ENCODE data around the gene NCKAP5.

Gene NCKAP5

DNA sequence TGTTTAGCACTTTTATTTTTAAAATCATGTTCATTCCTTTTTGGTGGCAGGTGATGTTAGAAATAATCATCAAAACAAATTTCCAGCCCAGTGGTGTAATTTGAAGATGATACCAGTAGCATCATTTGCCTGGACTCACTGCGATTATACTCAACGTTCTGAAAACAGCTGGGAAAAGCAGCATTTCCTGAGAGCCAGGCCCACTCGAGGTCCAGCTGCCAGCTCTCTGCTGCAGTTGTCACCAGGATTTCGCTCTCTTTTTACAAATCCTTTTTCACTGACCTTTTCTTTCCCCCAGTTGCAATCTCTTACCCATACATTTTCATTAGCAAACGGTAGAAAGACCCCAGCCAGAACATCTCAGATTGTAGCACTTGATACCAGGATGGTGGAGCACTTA lies 787.6 kb downstream of the NCKAP5 start:
- no peak for DNase-seq

GRCh38 chr2:132779206-132779721 lies 789.0 kb downstream of the NCKAP5 start:
- DNase-seq = no peak

DNA sequence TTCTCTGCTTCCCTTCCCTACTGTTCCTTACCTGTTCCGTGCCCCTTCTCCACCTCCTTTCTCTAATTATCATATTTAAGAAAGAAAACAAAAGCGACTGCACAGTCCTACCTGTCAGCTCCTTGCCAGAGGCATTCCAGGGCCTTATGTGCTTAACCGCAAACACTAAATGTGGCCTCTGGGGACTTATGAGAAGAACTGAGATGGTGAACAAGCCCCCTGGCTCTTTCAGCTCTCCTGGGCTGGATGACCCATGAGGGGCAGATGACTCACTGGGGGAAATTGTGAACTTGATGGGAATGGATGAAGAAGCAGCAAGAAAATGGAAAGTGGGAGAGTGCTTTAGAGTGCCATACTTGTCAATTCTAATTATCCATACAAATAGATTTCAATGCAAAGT lies 792.0 kb downstream of the NCKAP5 start:
- no peak for DNase-seq

- DNase-seq = no peak
Observed at GRCh38 chr2:132774189-132774588, 794.1 kb downstream of the NCKAP5 start.

DNA sequence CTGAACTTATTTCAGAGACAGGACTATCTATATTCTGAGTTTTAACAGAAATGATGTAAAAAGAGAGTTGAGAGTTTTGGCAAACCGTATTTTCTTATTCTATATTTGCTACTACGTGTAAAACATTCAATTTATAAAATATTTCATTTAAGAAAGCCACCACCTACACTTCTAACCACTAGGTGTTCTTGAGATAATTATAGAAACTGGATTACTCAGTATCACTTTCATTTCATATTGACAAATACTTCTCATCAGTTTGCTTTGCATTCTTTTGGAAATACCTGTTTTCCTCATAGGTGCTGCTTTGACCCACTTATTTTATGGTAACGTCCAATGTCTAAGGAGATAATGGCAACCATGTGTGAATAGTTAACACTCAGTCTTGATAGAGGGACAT lies 794.9 kb downstream of the NCKAP5 start:
- DNase-seq = no peak

GRCh38 chr2:132772340-132772739 lies 795.9 kb downstream of the NCKAP5 start:
- no peak for DNase-seq

GRCh38 chr2:132766573-132766972 lies 801.7 kb downstream of the NCKAP5 start:
- no peak for DNase-seq

GRCh38 chr2:132761437-132761836 lies 806.8 kb downstream of the NCKAP5 start:
- no peak for DNase-seq

DNA sequence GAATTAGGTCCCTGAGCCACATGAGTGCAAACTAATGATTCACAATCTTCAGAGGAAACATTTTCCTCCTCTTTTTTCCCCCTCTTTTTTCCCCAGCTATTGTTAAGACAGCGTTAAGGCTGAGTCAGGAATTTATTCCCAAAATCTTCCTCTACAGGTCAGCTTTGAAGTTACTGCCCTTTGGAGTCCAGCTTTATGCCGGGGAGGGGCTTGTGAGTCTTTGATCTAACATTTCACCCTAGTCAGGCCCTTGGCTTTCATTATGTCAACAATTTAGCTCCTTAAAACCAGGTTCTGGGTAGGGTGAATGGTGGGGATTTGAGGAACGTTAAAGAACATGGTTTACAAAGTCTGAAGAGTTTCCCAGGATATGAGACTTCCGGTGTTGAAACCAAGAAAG lies 807.3 kb downstream of the NCKAP5 start:
- no peak for DNase-seq

DNA sequence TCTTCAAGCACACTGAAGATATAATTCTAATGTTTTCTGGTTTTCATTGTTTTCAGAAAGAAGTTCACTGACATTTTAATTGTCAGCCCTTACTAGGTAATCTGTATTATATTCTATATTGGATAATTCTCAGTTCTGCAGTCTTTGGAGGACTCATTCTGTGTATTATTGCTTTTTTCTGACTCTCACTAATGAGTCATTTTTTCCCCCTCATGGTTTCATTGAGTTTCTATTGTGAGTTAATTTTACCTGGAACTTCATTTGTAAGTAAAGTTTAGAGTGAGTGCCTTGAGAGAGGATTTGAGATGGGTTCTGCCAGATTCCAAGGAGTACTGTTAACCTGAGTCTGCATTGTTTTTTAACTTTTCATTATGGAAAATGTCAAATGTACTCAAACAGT lies 807.9 kb downstream of the NCKAP5 start:
- DNase-seq = no peak

DNA sequence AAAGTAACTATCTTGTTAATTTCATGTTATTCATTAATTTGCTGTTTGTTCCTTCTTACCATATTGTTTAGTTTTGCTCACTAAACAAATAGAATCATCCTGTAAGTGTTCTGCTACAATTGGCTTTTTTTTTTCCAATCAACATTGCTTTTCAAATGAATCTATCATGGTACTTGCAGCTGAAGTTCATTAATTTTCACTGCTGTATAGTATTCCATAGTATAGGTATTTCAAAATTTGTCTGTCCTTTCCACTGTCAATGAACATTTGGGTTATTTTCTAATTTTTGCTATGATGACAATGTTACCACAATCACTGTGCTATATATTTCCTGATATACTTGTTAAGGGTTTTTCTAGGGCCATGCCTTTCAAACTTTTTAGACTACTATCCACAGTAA lies 809.3 kb downstream of the NCKAP5 start:
- DNase-seq = no peak

DNA sequence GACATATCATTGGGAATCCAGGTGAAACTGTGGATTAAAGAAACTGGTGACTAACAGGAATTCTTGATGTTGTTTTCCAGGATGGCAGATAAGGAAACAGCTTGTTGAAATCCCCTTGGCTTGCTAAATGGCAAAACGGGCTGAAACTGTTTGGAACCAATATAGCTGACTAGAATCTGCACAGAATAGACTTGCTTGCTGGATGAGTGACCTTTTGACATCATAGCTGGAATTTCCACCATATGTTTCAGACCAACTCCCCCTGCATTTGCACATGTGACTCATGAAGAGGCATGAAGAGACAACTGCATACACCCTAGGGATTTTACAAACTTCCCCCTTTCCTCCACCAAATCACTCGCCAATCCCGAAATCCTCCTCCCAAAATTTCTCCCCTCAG lies 810.6 kb downstream of the NCKAP5 start:
- DNase-seq = no peak

DNA sequence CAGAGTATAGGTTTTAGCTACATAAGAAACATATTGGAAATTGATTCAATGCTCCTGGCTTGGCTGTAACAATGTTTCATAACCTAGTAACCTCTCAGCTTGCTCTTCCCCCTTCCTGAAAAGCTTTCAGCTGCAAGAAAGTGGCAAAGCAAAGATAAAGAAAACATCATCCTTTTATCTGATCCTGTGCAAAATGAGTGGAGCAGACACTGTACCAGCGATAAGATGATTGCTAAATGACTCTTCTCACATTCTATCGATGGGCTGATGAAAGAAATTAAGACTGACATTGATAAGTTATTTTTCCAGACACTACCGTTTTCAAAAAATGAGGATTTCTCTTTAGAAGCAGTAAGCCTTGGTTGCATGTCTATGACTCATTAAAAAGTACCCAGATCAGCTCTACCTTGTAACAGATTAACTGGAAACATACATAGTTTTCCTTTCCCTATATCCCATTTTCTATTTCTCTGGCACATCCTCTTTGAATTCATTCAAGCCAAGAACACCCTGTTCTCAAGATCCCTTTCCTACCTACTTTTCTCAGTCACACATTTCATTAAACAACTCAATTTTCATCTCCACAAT lies 811.2 kb downstream of the NCKAP5 start:
- no peak for DNase-seq

DNA sequence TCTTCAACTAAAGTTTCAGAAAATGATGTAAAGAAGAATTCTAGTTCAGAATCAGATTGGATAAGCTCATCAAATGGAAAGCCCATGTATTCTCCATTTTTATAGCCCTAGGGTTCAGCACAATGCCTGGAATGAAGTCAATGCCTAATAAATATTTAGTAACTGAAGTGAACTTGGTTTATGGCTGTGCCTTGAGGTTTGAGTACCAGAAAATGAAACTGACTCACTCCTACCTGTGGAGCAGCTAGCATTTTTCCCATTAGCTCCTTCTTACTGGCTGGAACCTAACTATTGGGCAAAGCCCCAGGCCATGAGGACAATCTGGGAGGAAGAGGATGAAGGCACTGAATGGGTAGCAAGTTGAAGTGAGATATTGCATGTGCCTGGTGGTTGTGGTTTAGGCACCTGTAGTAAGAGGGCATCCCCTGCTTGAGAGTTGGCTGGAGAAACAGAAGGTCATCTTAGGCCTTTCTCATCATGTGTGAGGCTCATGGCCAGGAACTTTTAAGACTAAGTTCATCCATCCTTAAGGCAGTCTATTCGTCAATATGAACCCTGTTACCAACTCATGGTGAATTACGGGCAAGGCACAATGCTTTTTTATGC lies 813.3 kb downstream of the NCKAP5 start:
- DNase-seq = no peak

DNA sequence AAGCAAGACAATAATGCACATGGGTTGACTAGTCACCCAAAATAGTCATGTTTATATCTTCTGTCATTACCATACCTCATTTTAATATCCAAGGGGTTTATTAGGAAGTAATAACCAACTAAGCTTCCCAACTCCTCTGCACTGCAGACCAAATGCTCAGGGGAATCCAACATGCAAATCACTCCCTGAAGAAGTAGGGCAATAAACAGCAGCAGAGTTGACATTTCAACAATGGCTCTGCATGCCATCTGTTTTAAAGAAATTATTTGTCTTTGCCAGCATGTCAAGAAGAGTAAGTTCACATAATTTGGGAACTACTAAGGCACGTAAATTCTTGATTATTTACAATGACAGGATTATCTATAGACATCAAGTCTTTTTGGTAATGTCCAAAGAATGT lies 813.9 kb downstream of the NCKAP5 start:
- no peak for DNase-seq

GRCh38 chr2:132752421-132753206 lies 815.6 kb downstream of the NCKAP5 start:
- no peak for DNase-seq

DNA sequence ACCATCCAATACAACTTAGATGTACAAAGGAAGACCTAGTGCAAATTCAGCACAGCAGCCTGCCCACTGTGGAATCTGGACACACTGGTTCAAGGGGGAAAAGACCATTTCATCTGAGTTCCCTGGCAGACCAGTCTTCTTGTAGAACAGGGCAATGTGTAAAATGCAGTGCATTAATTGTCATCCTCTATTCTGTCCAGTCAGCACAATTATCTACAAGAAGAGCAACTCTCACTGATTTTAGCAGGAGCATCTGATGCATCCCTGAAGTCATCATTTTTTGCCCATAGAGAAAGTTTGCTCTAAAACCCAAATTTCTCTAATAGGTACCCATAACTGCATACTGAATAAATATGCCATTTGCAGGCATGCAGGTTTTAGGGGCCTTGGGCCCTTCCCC lies 816.4 kb downstream of the NCKAP5 start:
- DNase-seq = no peak

GRCh38 chr2:132750606-132751005 lies 817.7 kb downstream of the NCKAP5 start:
- no peak for DNase-seq

DNA sequence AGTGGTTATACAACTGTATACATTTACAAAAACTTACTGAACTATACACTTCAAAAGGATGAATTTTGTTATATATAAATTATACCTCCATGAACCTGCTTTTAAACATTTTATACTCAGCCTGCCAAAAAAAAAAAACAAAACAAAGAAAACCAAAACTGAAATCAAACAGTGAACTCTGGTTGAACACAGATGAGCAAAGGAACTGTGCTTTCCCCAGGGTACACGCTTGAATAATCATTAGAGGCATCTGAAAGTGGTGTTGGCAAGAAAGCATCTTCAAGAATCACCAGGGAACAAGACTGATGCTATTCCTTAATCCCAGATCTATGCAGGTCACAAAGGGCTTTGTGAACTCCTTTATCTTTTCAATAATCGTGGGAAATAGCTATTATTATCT lies 821.2 kb downstream of the NCKAP5 start:
- no peak for DNase-seq

GRCh38 chr2:132741754-132742153 lies 826.5 kb downstream of the NCKAP5 start:
- DNase-seq = no peak

- DNase-seq = no peak
Observed at GRCh38 chr2:132740081-132740720, 828.1 kb downstream of the NCKAP5 start.

GRCh38 chr2:132738223-132738622 lies 830.0 kb downstream of the NCKAP5 start:
- no peak for DNase-seq

DNA sequence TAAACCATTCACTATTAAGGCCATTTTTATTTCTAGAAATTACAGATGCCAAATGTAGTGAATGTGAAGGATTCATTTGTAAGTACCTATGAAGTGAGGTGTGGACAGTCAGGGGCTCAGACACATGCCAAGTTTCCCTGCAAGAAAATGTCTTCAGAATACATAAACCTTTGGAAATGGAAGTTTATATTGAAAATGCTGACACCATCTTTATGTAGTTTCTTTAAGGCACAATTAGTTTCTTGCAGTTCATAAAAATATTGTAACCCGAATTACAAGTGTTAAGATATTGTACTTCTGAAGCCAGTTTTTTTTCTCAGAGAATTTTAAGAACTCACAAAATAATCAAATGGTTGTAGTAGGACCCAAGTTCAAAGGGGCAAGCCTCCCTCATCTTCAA lies 832.2 kb downstream of the NCKAP5 start:
- DNase-seq = no peak

DNA sequence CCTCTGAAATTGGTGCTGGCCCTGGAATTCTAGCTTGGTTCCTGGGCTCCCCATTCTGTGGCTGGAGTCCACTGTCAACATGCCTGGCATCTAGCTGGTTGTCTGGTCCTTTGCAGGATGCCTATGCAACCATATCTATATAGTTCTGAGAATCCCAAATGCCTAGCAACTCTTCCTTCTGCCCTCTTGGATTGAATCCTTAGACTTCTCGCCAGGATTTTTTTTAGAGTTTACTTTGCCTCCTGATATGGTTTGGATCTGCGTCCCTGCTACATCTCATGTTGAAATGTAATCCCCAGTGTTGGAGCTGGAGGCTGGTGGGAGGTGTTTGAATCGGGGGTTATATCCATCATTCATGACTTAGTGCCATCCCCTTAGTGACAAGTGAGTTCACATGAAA lies 833.3 kb downstream of the NCKAP5 start:
- no peak for DNase-seq
